Esophagus squamous epithelium (tissue), 4 donors: ENCODE measurements around the gene SMARCE1.

Experiments used
- POLR2A ChIP-seq, 4 donors: fragments of 450-650 bp; IDR thresholded peaks; one replicate each; pipeline ENCODE4 v1.6.1; 2017; ENCODE audit warnings: antibody characterized with exemption in 4 of 4, mild to moderate bottlenecking in 4 of 4, moderate library complexity in 3 of 4
- TF ChIP-seq, protein P1 (sequence below), 6 experiments: fragments of 450-650 bp in 4 of 6; fragments of 200-600 bp in 2 of 6; sonication (generic) in 2 of 6; IDR thresholded peaks; one replicate each; pipeline ENCODE4 v1.5.1; 2016 to 2019; ENCODE audit warnings: antibody characterized with exemption in 6 of 6, mild to moderate bottlenecking in 4 of 6, moderate library complexity in 4 of 6

DNA sequence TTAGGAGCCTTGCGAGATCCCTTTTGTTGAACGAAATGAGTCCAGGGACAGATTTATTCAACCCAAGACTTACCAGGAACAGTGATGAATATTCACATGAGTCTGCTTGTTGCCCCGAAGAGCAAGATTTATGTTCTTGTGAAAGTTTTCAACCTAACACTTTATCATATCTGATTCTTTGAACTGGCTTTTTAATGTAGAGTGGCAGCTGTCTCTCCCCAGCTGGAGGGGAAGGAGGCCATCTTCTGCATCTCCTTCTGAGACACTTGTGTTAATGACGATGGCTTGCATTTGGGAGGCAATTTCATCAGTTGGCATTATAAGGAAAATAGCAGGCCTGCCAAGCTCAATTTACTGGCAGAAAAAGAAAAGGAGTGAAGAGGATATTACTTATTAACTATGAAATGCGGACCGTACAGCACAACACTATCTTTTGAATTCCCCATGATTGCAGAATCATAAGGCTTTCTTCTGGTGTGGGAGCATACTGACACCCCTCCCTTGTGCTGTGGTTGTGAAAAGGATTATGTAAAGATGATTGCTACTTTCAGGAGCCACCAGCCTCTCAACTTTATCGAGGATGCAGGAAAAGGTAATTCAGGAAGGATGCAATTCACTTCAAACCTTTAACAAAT lies 35.7 kb downstream of the SMARCE1 start:
- TF ChIP-seq, protein P1, sequence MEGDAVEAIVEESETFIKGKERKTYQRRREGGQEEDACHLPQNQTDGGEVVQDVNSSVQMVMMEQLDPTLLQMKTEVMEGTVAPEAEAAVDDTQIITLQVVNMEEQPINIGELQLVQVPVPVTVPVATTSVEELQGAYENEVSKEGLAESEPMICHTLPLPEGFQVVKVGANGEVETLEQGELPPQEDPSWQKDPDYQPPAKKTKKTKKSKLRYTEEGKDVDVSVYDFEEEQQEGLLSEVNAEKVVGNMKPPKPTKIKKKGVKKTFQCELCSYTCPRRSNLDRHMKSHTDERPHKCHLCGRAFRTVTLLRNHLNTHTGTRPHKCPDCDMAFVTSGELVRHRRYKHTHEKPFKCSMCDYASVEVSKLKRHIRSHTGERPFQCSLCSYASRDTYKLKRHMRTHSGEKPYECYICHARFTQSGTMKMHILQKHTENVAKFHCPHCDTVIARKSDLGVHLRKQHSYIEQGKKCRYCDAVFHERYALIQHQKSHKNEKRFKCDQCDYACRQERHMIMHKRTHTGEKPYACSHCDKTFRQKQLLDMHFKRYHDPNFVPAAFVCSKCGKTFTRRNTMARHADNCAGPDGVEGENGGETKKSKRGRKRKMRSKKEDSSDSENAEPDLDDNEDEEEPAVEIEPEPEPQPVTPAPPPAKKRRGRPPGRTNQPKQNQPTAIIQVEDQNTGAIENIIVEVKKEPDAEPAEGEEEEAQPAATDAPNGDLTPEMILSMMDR (IDR thresholded peaks at IDR 0.05) = no peak
- TF ChIP-seq POLR2A (IDR thresholded peaks at IDR 0.05) = no peak
